HCT116 (cell line): ENCODE results near the gene MINK1. TPM values are rescaled to one million over a fixed set of nuclear protein-coding genes. Genes with fewer than 3 reads are reported as not detected.

ENCODE experiments used
- ATAC-seq: fragments of 200-7000 bp; cut with Tn5 transposase; 2 replicates; pipeline ENCODE4 v1.9.1; 2020; ENCODE audit warnings: mild to moderate bottlenecking, moderate library complexity
- BruUV-seq: library from RNA; stranded (reverse); fragments of 400-500 nt; replicated peaks from 2 replicates; lab custom pipeline; 2021; lab: Mats Ljungman, UMichigan
- CTCF ChIA-PET: fragments of 300-600 bp; sonication (Branson Sonifier 250); formaldehyde crosslinking; loops from one replicate; lab custom pipeline; 2021; ENCODE audit warnings: antibody characterized with exemption; lab: Charles Lee
- POLR2A ChIA-PET: fragments of 300-600, 350-600 bp; sonication (Branson Sonifier 250); formaldehyde crosslinking; loops from one replicate; lab custom pipeline; 2021; ENCODE audit warnings: antibody characterized with exemption; lab: Charles Lee
- RAD21 ChIA-PET, 2 experiments: fragments of 300-600 bp; sonication (Branson Sonifier 250); formaldehyde crosslinking; loops; one replicate each; lab custom pipeline; 2023; ENCODE audit warnings: low total read pairs in 2 of 2; ENCODE audit not compliant: uncharacterized antibody in 2 of 2, unreplicated experiment in 2 of 2, low non-redundant PET in 1 of 2; lab: Charles Lee
- DNase-seq: peaks from one replicate; pipeline ENCODE4 v3.0.0-alpha.2; 2010; ENCODE audit warnings: low read depth, low spot score
- H2AFZ ChIP-seq: fragments of 200-600 bp; shearing (Covaris generic), sonication (generic); 2 replicates; pipeline ENCODE4 v1.6.1; 2017; ENCODE audit warnings: low read depth, mixed run types, mixed read lengths, antibody characterized with exemption, low read length; ENCODE audit not compliant: poor library complexity, severe bottlenecking
- H3K27ac ChIP-seq: 2 replicates; pipeline ENCODE4 v1.5.1; 2012; ENCODE audit warnings: low read depth, low read length
- H3K27me3 ChIP-seq: fragments of 200-600 bp; sonication (generic); 2 replicates; pipeline ENCODE4 v1.6.1; 2016; ENCODE audit warnings: mixed run types, low read length, mixed read lengths; ENCODE audit not compliant: insufficient read depth
- H3K36me3 ChIP-seq, 2 experiments: fragments of 200-500 bp in 1 of 2; fragments of 200-600 bp in 1 of 2; sonication (Bioruptor generic) in 1 of 2; sonication (generic) in 1 of 2; 2 replicates each; pipeline versions ENCODE4 v1.5.1 to v1.6.1; 2014 to 2016; ENCODE audit warnings: low read length in 2 of 2, inconsistent platforms in 1 of 2, mixed read lengths in 1 of 2, mixed run types in 1 of 2; ENCODE audit not compliant: insufficient read depth in 2 of 2, control insufficient read depth in 1 of 2
- H3K4me1 ChIP-seq, 2 experiments: fragments of 200-600 bp in 1 of 2; sonication (generic) in 1 of 2; 2 replicates each; pipeline versions ENCODE4 v1.5.1 to v1.6.1; 2012 to 2017; ENCODE audit warnings: low read length in 2 of 2, inconsistent platforms in 1 of 2, mild to moderate bottlenecking in 1 of 2, mixed read lengths in 1 of 2, mixed run types in 1 of 2, moderate library complexity in 1 of 2; ENCODE audit not compliant: insufficient read depth in 2 of 2, control insufficient read depth in 1 of 2
- H3K4me2 ChIP-seq: fragments of 200-600 bp; sonication (generic); 2 replicates; pipeline ENCODE4 v1.6.1; 2017; ENCODE audit warnings: mixed run types, low read length, mixed read lengths
- H3K4me3 ChIP-seq, 2 experiments: fragments of 200-600 bp in 1 of 2; sonication (generic) in 1 of 2; replicated peaks in 1 of 2; 2 replicates each; pipeline ENCODE4 v1.5.1; 2011 to 2016; ENCODE audit warnings: low read length in 2 of 2, control low read depth in 1 of 2, low read depth in 1 of 2, mild to moderate bottlenecking in 1 of 2, mixed read lengths in 1 of 2, mixed run types in 1 of 2
- H3K79me2 ChIP-seq: fragments of 200-600 bp; sonication (generic); 2 replicates; pipeline ENCODE4 v1.6.1; 2017; ENCODE audit warnings: mild to moderate bottlenecking, mixed run types, low read length, moderate library complexity, mixed read lengths; ENCODE audit not compliant: insufficient read depth
- H3K9ac ChIP-seq: fragments of 200-600 bp; sonication (generic); 2 replicates; pipeline ENCODE4 v1.6.1; 2016; ENCODE audit warnings: low read length, mixed read lengths
- H3K9me2 ChIP-seq: fragments of 200-600 bp; sonication (generic), shearing (Covaris generic); 2 replicates; pipeline ENCODE4 v1.6.1; 2017; ENCODE audit warnings: mixed run types, mild to moderate bottlenecking, moderate library complexity; ENCODE audit not compliant: insufficient read depth
- H3K9me3 ChIP-seq, 2 experiments: fragments of 200-500 bp in 1 of 2; fragments of 200-600 bp in 1 of 2; sonication (Bioruptor generic) in 1 of 2; sonication (generic) in 1 of 2; 2 replicates each; pipeline ENCODE4 v1.6.1; 2014 to 2017; ENCODE audit warnings: low read length in 2 of 2, mixed read lengths in 2 of 2, inconsistent platforms in 1 of 2, low read depth in 1 of 2, mild to moderate bottlenecking in 1 of 2, mixed run types in 1 of 2, moderate library complexity in 1 of 2; ENCODE audit not compliant: control insufficient read depth in 1 of 2, insufficient read depth in 1 of 2
- H4K20me1 ChIP-seq: fragments of 200-600 bp; sonication (generic), shearing (Covaris generic); 2 replicates; pipeline ENCODE4 v1.6.1; 2017; ENCODE audit warnings: mixed run types, mild to moderate bottlenecking, moderate library complexity; ENCODE audit not compliant: insufficient read depth
- CBX3 ChIP-seq: IDR thresholded peaks from 2 replicates; pipeline ENCODE4 v1.6.1; 2012; ENCODE audit warnings: low read depth
- CEBPB ChIP-seq: IDR thresholded peaks from 2 replicates; pipeline ENCODE4 v1.6.1; 2012; ENCODE audit warnings: low read depth
- EGR1 ChIP-seq: IDR thresholded peaks from 2 replicates; pipeline ENCODE4 v1.6.1; 2012; ENCODE audit warnings: low read depth
- ELF1 ChIP-seq: IDR thresholded peaks from 2 replicates; pipeline ENCODE4 v1.6.1; 2012; ENCODE audit warnings: low read depth, borderline replicate concordance
- EZH2 ChIP-seq: fragments of 200-600 bp; sonication (generic); IDR thresholded peaks from 2 replicates; pipeline ENCODE4 v1.6.1; 2017; ENCODE audit warnings: antibody characterized with exemption, mixed run types
- JUND ChIP-seq: IDR thresholded peaks from 2 replicates; pipeline ENCODE4 v1.6.1; 2012
- POLR2A ChIP-seq: IDR thresholded peaks from 2 replicates; pipeline ENCODE4 v1.7.0; 2011; ENCODE audit warnings: borderline replicate concordance; ENCODE audit not compliant: insufficient read depth, insufficient read length; ENCODE audit errors: extremely low read depth
- POLR2AphosphoS5 ChIP-seq: IDR thresholded peaks from 2 replicates; pipeline ENCODE4 v1.6.1; 2011; ENCODE audit warnings: mild to moderate bottlenecking, low read depth, low read length, moderate library complexity
- RAD21 ChIP-seq: IDR thresholded peaks from 2 replicates; pipeline ENCODE4 v1.6.1; 2012; ENCODE audit warnings: low read depth, mild to moderate bottlenecking
- SP1 ChIP-seq: IDR thresholded peaks from 2 replicates; pipeline ENCODE4 v1.6.1; 2012; ENCODE audit warnings: low read depth
- TCF7L2 ChIP-seq: IDR thresholded peaks from 2 replicates; pipeline ENCODE4 v1.7.0; 2011; ENCODE audit warnings: borderline replicate concordance, inconsistent platforms; ENCODE audit not compliant: insufficient read depth, insufficient read length; ENCODE audit errors: extremely low read depth
- ZFX ChIP-seq: fragments of 450-650 bp; IDR thresholded peaks from 2 replicates; pipeline ENCODE4 v1.6.1; 2017
- ZNF274 ChIP-seq: fragments of 200-500 bp; sonication (Bioruptor generic); IDR thresholded peaks from 2 replicates; pipeline ENCODE4 v1.6.1; 2014; ENCODE audit warnings: mild to moderate bottlenecking, low read depth, low read length, inconsistent platforms
- intact Hi-C: fragments of 100-400 bp; cut with micrococcal nuclease; formaldehyde crosslinking; loops from 2 replicates; pipeline ENCODE4 v1.10.0; 2022
- total RNA-seq: library from RNA; stranded (reverse); gene quantifications from one replicate; pipeline ENCODE4 v1.2.1, GENCODE V29; 2021; ENCODE audit not compliant: unreplicated experiment
- TF ChIP-seq, protein P1 (sequence below): IDR thresholded peaks from 2 replicates; pipeline ENCODE4 v1.6.1; 2012
- TF ChIP-seq, protein P2 (sequence below): IDR thresholded peaks from 2 replicates; pipeline ENCODE4 v1.6.1; 2012; ENCODE audit warnings: low read depth
- TF ChIP-seq, protein P3 (sequence below): IDR thresholded peaks from 2 replicates; pipeline ENCODE4 v1.6.1; 2012

The MINK1 gene
- total RNA-seq, 1 experiment from 2014 or later: 85.2 TPM

DNA sequence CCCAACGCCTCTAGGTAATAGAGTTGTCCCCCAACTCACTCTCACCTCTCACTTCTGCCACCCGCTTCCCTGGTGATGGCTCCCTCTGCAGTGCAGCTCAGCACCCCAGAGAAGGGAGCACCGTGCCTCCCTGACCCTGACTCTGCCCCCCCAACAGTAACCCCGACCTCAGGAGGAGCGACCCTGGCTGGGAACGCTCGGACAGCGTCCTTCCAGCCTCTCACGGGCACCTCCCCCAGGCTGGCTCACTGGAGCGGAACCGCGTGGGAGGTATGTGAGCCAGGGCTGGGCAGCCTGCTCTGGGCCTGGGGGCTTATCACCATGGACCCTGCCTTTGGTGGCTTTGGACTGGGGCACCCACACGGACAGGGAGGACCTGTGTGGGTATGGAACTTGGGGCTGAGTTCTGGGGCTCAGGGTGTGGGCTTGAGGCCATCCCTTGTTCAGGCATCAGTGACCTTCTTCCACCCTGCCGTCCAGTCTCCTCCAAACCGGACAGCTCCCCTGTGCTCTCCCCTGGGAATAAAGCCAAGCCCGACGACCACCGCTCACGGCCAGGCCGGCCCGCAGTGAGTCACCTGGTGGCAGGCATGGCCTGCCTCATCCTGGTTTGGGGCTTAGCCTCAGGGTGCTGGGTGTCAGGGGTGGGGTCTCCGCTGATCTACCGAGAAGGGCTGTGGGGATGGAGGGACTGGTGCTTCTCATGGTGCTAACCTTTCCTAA lies 59.5 kb downstream of the MINK1 start:
- intact Hi-C loops: no loop called here

DNA sequence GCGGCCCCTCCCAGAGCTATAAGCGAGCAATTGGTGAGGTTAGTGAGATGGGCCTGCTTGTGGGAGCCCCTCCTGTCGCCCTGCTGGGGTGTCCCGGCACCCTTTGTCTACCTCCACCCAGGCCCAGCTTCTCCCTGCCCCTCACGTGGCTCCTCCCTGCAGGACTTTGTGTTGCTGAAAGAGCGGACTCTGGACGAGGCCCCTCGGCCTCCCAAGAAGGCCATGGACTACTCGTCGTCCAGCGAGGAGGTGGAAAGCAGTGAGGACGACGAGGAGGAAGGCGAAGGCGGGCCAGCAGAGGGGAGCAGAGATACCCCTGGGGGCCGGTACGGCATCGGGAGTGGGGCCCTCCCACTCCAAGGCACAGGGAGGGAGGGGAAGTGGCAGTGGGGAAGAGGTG lies 60.1 kb downstream of the MINK1 start:
- Histone ChIP-seq H3K79me2 (no peaks in the 10 kb centered on the region), H3K9ac (no peak overlapping the region), H3K4me2 (no peak overlapping the region), H3K4me1 (no peaks in the 10 kb centered on the region), H3K9me3 (no peaks in the 10 kb centered on the region), H3K9me2 (no peaks in the 10 kb centered on the region), H3K36me3 (peaks cover 23 to 36% of the 10 kb centered on the region in 2 experiments), H3K4me3 (no peak overlapping the region), H2AFZ (no peak overlapping the region), H4K20me1 (no peaks in the 10 kb centered on the region), H3K27ac (no peak overlapping the region), H3K27me3 (no peaks in the 10 kb centered on the region)
- DNase-seq (no peak), ATAC-seq (no peak)
- no TSS peak for BruUV-seq
- POLR2A ChIA-PET: no interaction called here
- CTCF ChIA-PET: no interaction called here
- RAD21 ChIA-PET: no interaction called here
- intact Hi-C loops: no loop called here
- no peak for TF ChIP-seq TCF7L2
- TF ChIP-seq EGR1: no peak
- no peak for TF ChIP-seq POLR2AphosphoS5
- TF ChIP-seq CBX3: no peak
- TF ChIP-seq CEBPB: no peak
- TF ChIP-seq ZFX: no peak
- TF ChIP-seq ELF1: no peak
- no peak for TF ChIP-seq RAD21
- TF ChIP-seq, protein P1, sequence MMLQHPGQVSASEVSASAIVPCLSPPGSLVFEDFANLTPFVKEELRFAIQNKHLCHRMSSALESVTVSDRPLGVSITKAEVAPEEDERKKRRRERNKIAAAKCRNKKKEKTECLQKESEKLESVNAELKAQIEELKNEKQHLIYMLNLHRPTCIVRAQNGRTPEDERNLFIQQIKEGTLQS: no peak
- no peak for TF ChIP-seq EZH2
- no peak for TF ChIP-seq SP1
- TF ChIP-seq, protein P2, sequence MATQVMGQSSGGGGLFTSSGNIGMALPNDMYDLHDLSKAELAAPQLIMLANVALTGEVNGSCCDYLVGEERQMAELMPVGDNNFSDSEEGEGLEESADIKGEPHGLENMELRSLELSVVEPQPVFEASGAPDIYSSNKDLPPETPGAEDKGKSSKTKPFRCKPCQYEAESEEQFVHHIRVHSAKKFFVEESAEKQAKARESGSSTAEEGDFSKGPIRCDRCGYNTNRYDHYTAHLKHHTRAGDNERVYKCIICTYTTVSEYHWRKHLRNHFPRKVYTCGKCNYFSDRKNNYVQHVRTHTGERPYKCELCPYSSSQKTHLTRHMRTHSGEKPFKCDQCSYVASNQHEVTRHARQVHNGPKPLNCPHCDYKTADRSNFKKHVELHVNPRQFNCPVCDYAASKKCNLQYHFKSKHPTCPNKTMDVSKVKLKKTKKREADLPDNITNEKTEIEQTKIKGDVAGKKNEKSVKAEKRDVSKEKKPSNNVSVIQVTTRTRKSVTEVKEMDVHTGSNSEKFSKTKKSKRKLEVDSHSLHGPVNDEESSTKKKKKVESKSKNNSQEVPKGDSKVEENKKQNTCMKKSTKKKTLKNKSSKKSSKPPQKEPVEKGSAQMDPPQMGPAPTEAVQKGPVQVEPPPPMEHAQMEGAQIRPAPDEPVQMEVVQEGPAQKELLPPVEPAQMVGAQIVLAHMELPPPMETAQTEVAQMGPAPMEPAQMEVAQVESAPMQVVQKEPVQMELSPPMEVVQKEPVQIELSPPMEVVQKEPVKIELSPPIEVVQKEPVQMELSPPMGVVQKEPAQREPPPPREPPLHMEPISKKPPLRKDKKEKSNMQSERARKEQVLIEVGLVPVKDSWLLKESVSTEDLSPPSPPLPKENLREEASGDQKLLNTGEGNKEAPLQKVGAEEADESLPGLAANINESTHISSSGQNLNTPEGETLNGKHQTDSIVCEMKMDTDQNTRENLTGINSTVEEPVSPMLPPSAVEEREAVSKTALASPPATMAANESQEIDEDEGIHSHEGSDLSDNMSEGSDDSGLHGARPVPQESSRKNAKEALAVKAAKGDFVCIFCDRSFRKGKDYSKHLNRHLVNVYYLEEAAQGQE: no peak
- no peak for TF ChIP-seq JUND

More for the DNA sequence above, 59.5 kb downstream of the MINK1 start:
- ChIA-PET RAD21 (no interaction called here), POLR2A (no interaction called here), CTCF (no interaction called here)
- Histone ChIP-seq H3K9me2 (no peaks in the 10 kb centered on the region), H3K9me3 (no peaks in the 10 kb centered on the region), H3K36me3 (peaks cover 23 to 36% of the 10 kb centered on the region in 2 experiments), H3K4me3 (no peak overlapping the region), H3K27ac (no peak overlapping the region), H3K4me2 (no peak overlapping the region), H4K20me1 (no peaks in the 10 kb centered on the region), H3K4me1 (no peaks in the 10 kb centered on the region), H3K27me3 (no peaks in the 10 kb centered on the region), H3K9ac (no peak overlapping the region), H2AFZ (no peak overlapping the region), H3K79me2 (no peaks in the 10 kb centered on the region)
- ATAC-seq: no peak
- no peak for TF ChIP-seq ELF1
- TF ChIP-seq POLR2A: no peak
- TF ChIP-seq SP1: no peak
- no peak for TF ChIP-seq CBX3
- TF ChIP-seq CEBPB: no peak
- TF ChIP-seq, protein P1: no peak
- TF ChIP-seq POLR2AphosphoS5: no peak
- TF ChIP-seq ZNF274: no peak
- TF ChIP-seq, protein P3, sequence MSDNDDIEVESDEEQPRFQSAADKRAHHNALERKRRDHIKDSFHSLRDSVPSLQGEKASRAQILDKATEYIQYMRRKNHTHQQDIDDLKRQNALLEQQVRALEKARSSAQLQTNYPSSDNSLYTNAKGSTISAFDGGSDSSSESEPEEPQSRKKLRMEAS: no peak
- BruUV-seq: no TSS peak
- DNase-seq: no peak
